C4-2B (cell line): ENCODE data around the gene TMEM42.

Experiments
- CTCF ChIP-seq: fragments of 450-650 bp; conservative IDR thresholded peaks from 2 replicates; pipeline ENCODE4 v1.5.1; 2017; ENCODE audit warnings: mild to moderate bottlenecking
- ZFX ChIP-seq: fragments of 450-650 bp; IDR thresholded peaks from 2 replicates; pipeline ENCODE4 v1.6.1; 2017

GRCh38 chr3:44875596-44875995 lies 13.9 kb downstream of the TMEM42 start:
- TF ChIP-seq CTCF (no peak), ZFX (no peak)
